ENCODE data around the gene OR3A3.
"Not testable (repeated sequence)": the region's sequence is repeated elsewhere in the genome, so short reads cannot be mapped to it uniquely, and the experiment has no call there.

The OR3A3 gene

GRCh38 chr17:3411070-3411469, at the start of gene OR3A3:
TSS of gene OR3A3 (plus strand) at chr17:3411370.
- no peak for DNase-seq

DNA sequence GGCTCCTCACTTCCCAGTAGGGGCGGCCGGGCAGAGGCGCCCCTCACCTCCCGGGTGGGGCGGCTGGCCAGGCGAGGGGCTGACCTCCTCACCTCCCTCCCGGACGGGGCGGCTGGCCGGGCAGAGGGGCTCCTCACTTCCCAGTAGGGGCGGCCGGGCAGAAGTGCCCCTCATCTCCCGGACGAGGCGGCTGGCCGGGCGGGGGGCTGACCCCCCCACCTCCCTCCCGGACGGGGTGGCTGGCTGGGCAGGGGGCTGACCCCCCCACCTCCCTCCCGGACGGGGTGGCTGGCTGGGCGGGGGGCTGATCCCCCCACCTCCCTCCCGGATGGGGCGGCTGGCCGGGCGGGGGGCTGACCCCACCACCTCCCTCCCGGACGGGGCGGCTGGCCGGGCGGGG, 40.0 kb upstream of the OR3A3 start:
- DNase-seq, result not testable (repeated sequence)

GRCh38 chr17:3378321-3378720, 32.8 kb upstream of the OR3A3 start:
- DNase-seq, result no peak

- DNase-seq, result no peak
Observed at GRCh38 chr17:3381957-3382356, 29.2 kb upstream of the OR3A3 start.

GRCh38 chr17:3385869-3386816, 25.0 kb upstream of the OR3A3 start, which contains the start of gene OR3A2:
TSS of gene OR3A2 (minus strand) at chr17:3386308.
- no peak for DNase-seq

DNA sequence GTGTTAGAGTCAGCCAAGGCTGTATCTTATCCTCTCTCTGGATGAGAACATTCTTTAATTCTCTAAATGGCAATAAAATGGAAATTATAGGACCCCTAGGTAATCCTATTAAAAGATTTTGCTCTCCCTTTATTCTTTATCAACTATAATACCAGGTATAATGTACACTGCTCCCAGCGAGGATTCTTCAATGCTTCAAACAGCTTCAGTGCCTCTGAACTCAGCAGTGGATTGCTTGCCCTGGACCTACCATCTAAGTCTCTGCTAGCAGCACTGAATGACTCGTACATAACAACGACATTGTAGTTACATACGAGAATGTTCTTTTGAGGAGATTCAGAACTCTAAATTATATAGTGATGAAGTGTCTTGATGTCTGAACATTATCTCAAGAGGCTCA, 21.4 kb upstream of the OR3A3 start:
- no peak for DNase-seq

DNA sequence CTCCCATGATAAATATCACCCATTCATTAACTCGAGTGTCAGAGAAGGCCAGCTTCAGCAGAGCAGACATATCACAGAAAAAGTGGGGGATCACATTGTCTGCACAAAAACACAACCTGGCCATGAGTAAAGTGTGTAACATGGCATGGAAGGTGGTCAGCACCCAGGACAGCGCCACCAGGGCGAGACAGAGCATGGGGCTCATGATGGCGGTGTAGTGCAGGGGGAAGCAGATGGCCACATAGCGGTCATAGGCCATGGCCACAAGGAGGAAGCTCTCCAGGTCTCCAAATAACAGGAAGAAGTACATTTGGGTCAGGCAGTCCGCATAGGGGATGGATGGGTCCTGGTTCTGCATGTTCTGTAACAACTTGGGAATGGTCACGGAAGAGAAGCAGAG, 13.4 kb upstream of the OR3A3 start:
- DNase-seq, result not testable (repeated sequence)

- no peak for DNase-seq
Observed at GRCh38 chr17:3398310-3398709, 12.9 kb upstream of the OR3A3 start, which contains the start of gene OR1E1. TSS of gene OR1E1 (minus strand) at chr17:3398410. CDS start at chr17:3398410, 0 bp downstream.

GRCh38 chr17:3400055-3400454, 11.1 kb upstream of the OR3A3 start:
- DNase-seq, result peak; percentile 40

DNA sequence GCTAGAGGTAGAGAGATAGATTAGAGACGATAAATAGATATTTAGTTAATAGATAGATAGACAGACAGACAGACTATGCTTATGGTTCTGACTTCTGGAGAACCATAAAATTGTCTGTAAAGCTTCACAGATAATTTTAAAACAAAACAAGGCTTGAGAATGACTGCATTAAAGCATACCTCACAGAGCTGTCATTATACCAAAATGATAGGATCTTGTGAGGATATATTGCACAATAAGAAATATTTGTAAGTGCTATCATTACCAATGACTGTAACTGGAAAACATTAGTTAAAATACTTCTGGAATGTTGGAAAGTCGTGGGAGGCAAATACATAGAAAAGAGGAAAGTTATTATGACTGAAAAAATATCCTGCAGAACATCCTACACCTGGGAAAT, 9.4 kb upstream of the OR3A3 start:
- no peak for DNase-seq

DNA sequence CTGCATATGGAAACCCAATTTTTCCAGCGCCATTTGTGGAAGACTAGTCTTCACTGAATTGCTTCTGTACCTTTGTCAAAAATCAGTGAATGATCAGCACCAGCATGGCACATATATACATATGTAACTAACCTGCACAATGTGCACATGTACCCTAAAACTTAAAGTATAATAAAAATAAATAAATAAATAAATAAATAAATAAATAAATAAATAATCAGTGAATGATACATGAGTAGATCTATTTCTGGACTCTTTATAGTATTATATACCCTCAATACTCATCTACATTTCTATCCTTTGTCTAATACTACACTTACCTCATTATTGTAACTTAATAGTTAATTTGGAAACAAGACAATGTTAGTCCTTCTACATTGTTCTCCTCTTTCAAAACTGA, 7.3 kb upstream of the OR3A3 start:
- DNase-seq, result not testable (repeated sequence)

GRCh38 chr17:3412216-3412615, 1.0 kb downstream of the OR3A3 start:
- not testable (repeated sequence) for DNase-seq

- DNase-seq, result no peak
Observed at GRCh38 chr17:3415610-3416009, 4.4 kb downstream of the OR3A3 start.

DNA sequence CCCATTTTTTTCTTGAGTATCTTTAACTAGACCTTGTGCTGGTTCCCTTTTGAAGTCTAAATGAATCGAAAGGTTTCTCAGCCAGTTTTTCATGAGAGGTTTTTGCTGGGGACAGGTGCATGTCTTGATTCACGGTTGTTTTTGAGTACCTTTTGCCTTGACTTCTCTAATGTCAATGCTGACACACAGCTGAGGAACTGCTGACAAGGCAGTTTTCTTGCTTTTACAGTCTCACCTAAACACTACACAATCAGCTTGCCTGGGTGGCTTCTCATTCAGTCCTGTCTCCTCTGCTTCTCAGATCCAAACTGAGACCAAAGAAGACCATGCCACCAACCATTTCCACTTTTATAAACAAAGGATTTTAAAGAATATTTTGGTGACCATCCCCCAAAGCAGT, 7.1 kb downstream of the OR3A3 start:
- DNase-seq, result no peak

DNA sequence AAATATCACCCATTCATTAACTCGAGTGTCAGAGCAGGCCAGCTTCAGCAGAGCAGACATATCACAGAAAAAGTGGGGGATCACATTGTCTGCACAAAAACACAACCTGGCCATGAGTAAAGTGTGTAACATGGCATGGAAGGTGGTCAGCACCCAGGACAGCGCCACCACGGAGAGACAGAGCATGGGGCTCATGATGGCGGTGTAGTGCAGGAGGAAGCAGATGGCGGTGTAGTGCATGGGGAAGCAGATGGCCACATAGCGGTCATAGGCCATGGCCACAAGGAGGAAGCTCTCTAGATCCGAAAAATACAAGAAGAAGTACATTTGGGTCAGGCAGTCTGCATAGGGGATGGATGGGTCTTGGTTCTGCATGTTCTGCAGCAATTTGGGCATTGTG, 22.0 kb downstream of the OR3A3 start:
- not testable (repeated sequence) for DNase-seq

DNA sequence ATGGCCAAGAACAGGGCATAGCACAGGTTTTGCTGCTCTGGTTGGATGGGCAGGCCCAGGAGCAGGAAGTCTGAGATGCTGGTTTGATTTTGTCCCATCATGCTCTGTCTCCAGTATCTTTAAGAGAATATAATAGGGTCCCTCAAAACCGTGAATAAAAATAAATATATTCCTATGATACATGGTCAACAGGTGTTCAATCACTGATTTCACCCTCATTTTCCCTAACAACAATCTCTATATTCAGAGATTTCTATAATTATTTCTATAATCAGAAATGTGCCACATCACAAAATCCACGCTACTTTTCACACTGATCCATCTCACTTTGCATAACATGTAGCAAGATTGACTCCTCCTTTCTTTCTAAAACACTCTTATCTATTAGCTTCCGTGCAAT, 22.6 kb downstream of the OR3A3 start, which contains the start of gene OR1E2:
OR1E2 (minus strand) TSS at position 101 of the 400 bp plus-strand sequence; CDS start at position 101, 0 bp downstream.
- DNase-seq, result no peak

DNA sequence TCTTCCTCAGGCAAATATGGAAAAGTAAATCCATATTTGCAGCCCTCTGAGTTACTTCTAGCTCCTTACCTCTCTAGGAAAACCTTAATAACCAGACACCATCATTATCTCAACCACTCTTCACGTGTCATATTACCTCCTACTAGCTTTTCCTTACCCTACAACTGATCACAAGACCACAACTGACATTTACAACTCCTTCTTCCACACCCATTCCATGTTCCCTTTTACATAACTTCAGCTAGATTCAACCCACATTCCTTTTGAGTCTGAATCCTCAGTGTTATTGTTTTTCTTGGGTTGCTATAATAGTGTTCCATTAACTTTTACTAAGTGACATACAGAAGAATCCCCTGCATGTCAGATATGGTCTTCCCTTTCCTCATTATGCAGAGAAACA, 27.2 kb downstream of the OR3A3 start:
- no peak for DNase-seq

DNA sequence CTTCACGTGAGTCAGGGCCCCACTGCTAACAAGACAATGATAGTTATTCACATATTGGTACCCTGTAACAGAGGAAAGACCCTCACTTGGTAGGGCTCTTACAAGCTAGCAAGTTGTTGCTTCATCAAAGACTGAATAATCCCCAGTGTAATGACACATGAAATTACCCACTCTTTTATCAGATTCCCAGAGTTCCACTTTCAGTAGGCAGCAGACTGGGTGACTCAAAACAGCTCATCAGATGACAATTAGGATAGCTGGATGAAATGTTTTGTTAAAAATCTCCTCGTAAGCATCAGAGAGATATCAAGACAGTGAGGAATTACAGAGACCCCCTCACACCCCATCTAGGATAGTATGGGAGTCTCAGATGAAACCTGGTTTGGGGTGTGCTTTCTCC, 29.3 kb downstream of the OR3A3 start:
- no peak for DNase-seq

DNA sequence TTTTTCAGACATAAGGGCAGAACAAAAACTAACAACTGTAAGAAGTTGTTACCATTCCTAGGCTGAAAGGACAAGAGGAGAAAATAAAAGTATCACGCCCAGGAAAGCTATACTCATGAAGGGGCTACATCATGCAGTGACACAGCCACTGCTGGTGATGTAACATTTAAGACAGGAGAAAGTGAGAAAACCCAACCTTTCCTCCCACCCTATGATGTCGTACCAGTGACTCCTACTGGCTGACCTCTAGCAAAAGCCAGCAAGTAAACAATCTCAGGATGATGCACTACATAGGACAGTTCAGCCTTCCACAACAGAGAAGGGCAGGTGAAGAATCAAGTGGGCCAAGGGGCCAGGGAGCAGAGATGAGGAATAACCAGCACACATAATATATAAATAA, 36.5 kb downstream of the OR3A3 start:
- peak; percentile 6 for DNase-seq

DNA sequence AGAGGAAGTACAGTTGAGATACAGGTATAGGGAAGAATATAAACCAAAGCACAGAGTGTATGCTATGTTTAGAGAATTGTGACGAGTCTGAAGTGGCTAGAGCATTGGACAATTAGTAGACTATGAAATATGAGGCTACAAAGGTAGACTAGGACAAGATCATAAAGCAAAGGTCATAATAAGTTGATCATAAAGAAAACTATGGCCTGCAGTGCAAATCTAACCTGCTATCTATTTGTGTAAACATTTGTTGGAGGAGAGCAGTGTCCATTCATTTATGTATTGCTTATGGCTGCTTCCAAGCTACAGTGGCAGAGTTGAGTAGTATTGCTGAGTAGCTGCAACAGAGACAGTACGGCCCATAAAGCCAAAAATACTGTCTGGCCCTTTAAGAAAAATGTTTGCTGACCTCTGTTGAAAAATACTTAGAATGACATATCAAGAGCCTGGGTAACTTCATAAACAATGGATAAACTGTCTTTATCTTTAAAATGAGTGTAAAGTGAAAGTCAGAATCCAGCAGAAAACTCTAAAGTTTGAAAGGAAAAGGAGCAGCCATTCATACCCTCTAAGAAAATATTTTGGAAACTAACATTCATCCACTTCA, 37.0 kb downstream of the OR3A3 start:
- DNase-seq, result no peak

- DNase-seq, result not testable (repeated sequence)
Observed at GRCh38 chr17:3466355-3466754, 55.2 kb downstream of the OR3A3 start.

DNA sequence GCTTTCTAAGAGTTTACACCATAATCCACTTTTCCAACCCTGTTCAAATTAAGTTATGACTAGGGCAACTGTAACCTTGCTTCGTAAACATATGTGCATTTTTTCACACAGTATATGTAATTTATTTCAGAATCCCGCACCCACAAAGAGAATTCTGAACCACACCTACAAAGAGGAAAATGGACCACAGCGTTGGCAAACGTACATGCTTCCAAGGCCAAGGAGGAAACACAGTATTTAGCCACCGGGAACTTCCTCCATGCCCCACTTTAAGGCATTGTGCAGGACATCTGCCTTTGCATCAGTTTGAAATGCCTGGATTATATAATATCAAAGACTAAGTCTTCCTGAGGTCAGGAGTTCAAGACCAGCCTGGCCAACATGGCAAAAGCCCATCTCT, 58.4 kb downstream of the OR3A3 start:
- DNase-seq, result no peak

DNA sequence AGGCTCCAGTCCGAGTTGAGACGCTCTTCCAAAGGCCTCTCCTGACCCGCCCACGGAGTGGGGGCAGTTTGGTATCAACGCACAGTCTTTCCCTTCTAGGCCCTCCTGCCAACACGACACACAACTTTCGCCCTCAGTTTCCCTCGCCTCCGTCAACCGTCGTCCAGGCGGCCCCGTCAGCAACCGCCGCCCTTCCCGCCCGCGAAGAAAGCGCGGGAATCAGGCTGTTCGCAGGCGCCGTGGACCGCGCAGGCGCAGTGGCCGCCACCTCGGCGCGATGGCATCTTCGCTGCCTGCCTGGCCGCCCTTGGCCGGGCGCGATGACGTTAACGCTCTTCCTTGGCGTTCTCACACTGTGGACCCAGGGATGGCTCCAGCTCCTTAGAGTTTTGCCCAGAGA, 60.4 kb downstream of the OR3A3 start, which contains the start of gene SPATA22:
SPATA22 (minus strand) TSS at position 221 of the 400 bp plus-strand sequence. CDS start 2,494 bp downstream, outside the sequence.
- no peak for DNase-seq

DNA sequence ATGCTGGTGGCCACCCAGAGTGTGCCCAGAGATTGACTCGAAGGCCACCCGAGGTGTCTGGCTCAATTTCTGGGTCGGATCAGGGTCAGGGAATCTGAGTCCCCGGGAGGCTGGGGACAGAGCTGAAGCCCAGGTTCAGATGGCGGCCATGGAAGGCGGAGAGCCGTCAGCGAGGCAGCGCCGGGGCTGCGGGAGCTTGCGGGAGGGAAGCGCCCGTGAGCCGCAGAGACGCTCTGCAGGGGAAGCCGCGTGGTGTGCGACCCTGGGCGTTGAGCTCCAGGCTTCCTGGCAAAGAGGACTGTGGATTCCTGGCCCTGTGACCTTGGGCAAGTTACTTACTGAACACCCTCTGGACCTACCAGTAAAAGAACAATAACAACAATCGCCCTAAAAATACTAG, 61.0 kb downstream of the OR3A3 start:
- DNase-seq, result no peak
